Measurements from ENCODE around the gene NPAS2.

NPAS2 gene

GRCh38 chr2:100895934-100896685 lies 76.2 kb downstream of the NPAS2 start:
- Histone ChIP-seq H3K36me3 (replicated peaks; ENCODE audit: low read depth, low read length) (no peaks in the 10 kb centered on the region), H4K20me1 (ENCODE audit: insufficient read depth, low read length) (no peaks in the 10 kb centered on the region), H3K4me3 (ENCODE audit: low read length) (no peak overlapping the region), H3K27me3 (ENCODE audit: low read depth, low read length) (peaks cover 9% of the 10 kb centered on the region; the same call in 1 of the 2 replicates), H2AFZ (ENCODE audit: low read depth, low read length) (no peak overlapping the region), H3K9me3 (ENCODE audit: insufficient read depth, low read length) (no peaks in the 10 kb centered on the region), H3K9ac (ENCODE audit: low read length) (no peak overlapping the region), H3K27ac (ENCODE audit: low read length) (no peak overlapping the region), H3K4me1 (ENCODE audit: low read length) (peaks cover 10% of the 10 kb centered on the region), H3K79me2 (ENCODE audit: low read length) (no peaks in the 10 kb centered on the region), H3K4me2 (ENCODE audit: low read length) (no peak overlapping the region)
- TF ChIP-seq CTCF (IDR thresholded peaks at IDR 0.05; ENCODE audit: low read depth, low read length) (no peak), EZH2phosphoT487 (IDR thresholded peaks at IDR 0.05; ENCODE audit: low read depth) (no peak)

DNA sequence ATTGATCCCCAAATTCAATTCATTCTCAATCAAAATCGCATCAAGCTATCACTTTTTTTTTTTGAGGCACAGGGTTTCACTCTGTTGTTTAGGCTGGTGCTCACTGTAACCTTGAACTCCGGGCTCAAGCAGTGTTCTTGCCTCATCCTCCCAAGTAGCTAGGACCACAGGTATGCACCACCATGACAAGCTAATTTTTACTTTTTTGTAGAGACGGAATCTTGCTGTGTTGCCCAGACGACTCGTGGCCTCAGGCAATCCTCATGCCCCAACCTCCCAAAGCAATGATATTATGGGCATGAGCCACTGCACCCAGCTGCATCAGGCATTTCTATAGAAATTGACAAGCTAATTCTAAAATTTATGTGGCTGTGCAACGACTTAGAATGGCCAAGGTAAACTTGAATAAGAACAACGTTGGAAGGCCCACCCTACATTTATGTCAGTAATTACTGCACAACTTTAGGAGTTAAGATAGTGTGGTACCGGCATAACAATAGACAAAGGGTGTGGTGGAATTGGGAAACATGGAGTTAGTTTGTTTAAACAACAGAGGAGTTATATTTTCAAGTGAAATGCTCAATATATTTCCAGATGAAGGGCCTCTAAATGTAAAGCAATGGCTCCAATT lies 78.2 kb downstream of the NPAS2 start:
- Histone ChIP-seq H3K79me2 (ENCODE audit: low read length) (no peaks in the 10 kb centered on the region), H3K4me3 (ENCODE audit: low read length) (no peak overlapping the region), H3K9ac (ENCODE audit: low read length) (no peak overlapping the region), H3K27me3 (ENCODE audit: low read depth, low read length) (peaks cover 14% of the 10 kb centered on the region; the same call in 1 of the 2 replicates), H3K9me3 (ENCODE audit: insufficient read depth, low read length) (no peaks in the 10 kb centered on the region), H3K27ac (ENCODE audit: low read length) (no peak overlapping the region), H3K36me3 (replicated peaks; ENCODE audit: low read depth, low read length) (no peaks in the 10 kb centered on the region), H4K20me1 (ENCODE audit: insufficient read depth, low read length) (no peaks in the 10 kb centered on the region), H3K4me1 (ENCODE audit: low read length) (peaks cover 10% of the 10 kb centered on the region), H3K4me2 (ENCODE audit: low read length) (no peak overlapping the region), H2AFZ (ENCODE audit: low read depth, low read length) (no peak overlapping the region)
- TF ChIP-seq CTCF (IDR thresholded peaks at IDR 0.05; ENCODE audit: low read depth, low read length) (no peak), EZH2phosphoT487 (IDR thresholded peaks at IDR 0.05; ENCODE audit: low read depth) (no peak)

DNA sequence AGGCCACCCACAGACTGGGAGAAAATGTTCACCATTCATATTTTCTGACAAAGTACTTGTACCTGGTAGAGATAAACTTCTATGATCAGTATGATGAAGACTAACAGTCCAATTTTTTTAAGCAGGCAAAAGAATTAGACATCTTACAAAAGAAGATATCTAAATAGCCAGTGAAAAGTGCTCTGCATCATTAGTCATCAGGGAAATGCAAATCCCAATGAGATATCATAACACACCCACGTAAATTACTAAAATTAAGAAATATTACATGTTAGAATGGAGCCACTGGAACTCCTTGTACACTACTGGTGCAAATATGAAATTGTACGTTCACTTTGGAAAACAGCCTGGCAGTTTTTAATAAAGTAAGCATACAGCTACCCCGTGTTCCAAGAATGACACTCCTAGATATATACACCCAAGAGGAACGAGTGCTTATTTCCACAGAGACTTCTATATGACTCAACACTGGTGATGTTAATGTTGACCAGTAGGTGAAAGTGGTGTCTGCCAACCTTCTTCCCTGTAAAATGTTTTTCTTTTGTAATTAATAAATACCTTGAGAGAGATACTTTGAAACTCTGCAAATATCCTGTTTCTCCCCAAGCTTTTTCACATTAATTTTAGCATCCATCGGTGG lies 80.3 kb downstream of the NPAS2 start:
- no peak overlapping the region for H2AFZ ChIP-seq (ENCODE audit: low read depth, low read length)
- H3K4me3 ChIP-seq (ENCODE audit: low read length) = no peak overlapping the region
- H3K9ac ChIP-seq (ENCODE audit: low read length) = no peak overlapping the region
- no peaks in the 10 kb centered on the region for H3K4me1 ChIP-seq (ENCODE audit: low read length)
- no peaks in the 10 kb centered on the region for H3K36me3 ChIP-seq (replicated peaks; ENCODE audit: low read depth, low read length)
- no peaks in the 10 kb centered on the region for H3K9me3 ChIP-seq (ENCODE audit: insufficient read depth, low read length)
- no peaks in the 10 kb centered on the region for H3K79me2 ChIP-seq (ENCODE audit: low read length)
- TF ChIP-seq EZH2phosphoT487 (IDR thresholded peaks at IDR 0.05; ENCODE audit: low read depth) = no peak
- no peak for TF ChIP-seq CTCF (IDR thresholded peaks at IDR 0.05; ENCODE audit: low read depth, low read length)
- no peak overlapping the region for H3K27ac ChIP-seq (ENCODE audit: low read length)
- peaks cover 14% of the 10 kb centered on the region; the same call in 1 of the 2 replicates for H3K27me3 ChIP-seq (ENCODE audit: low read depth, low read length)
- H4K20me1 ChIP-seq (ENCODE audit: insufficient read depth, low read length) = no peaks in the 10 kb centered on the region
- H3K4me2 ChIP-seq (ENCODE audit: low read length) = no peak overlapping the region

DNA sequence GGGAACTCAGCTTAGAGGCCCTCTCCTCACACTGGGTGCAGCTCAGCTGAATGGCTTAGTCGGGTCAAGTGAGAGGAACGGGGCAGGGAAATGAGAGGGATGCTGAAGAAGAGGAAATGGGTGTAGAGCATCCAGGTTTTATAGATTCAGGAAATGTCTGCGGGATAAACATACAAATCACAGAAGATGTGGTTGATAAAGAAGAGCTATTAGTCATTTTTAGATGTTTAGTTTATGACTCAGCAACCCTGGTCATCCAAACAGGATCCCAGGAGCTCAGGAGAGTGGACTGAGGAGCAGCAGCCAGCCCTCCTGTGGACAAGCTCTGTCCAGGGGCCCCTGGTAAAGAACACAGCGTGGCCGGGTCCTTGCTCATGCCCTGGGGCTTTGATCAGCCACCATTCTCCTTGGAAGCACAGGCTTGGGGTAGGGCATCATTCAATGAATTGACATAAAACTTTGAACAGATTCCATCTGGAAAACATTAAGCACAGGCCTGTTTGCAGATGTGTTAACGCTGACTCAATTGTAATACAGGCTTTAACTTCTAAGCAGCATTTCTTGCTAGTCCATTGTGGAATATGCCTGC lies 83.0 kb downstream of the NPAS2 start:
- Histone ChIP-seq H3K27ac (ENCODE audit: low read length) (no peak overlapping the region), H3K4me2 (ENCODE audit: low read length) (no peak overlapping the region), H3K4me1 (ENCODE audit: low read length) (no peaks in the 10 kb centered on the region)

More for the DNA sequence above, 83.0 kb downstream of the NPAS2 start:
- Histone ChIP-seq H3K79me2 (ENCODE audit: low read length) (no peaks in the 10 kb centered on the region), H3K9ac (ENCODE audit: low read length) (no peak overlapping the region), H2AFZ (ENCODE audit: low read depth, low read length) (no peak overlapping the region), H3K9me3 (ENCODE audit: insufficient read depth, low read length) (no peaks in the 10 kb centered on the region), H4K20me1 (ENCODE audit: insufficient read depth, low read length) (no peaks in the 10 kb centered on the region), H3K4me3 (ENCODE audit: low read length) (no peak overlapping the region), H3K36me3 (replicated peaks; ENCODE audit: low read depth, low read length) (no peaks in the 10 kb centered on the region), H3K27me3 (ENCODE audit: low read depth, low read length) (peaks cover 31% of the 10 kb centered on the region; the same call in 1 of the 2 replicates)
- no peak for TF ChIP-seq EZH2phosphoT487 (IDR thresholded peaks at IDR 0.05; ENCODE audit: low read depth)
- no peak for TF ChIP-seq CTCF (IDR thresholded peaks at IDR 0.05; ENCODE audit: low read depth, low read length)
